GM21723 (cell line): Measurements from ENCODE around the gene C2.

ENCODE experiments used
- ATAC-seq: cut with Tn5 transposase; IDR thresholded peaks from one replicate; pipeline ENCODE4 v1.9.1; 2021; ENCODE audit warnings: mild to moderate bottlenecking, moderate library complexity; ENCODE audit not compliant: unreplicated experiment

C2 gene

GRCh38 chr6:31952890-31953289 lies 25.4 kb downstream of the C2 start:
- ATAC-seq = no peak

- ATAC-seq = no peak
Measured at GRCh38 chr6:31954511-31954910, 27.0 kb downstream of the C2 start.

GRCh38 chr6:31956796-31957195 lies 29.3 kb downstream of the C2 start:
- ATAC-seq = no peak

- ATAC-seq = no peak
Measured at GRCh38 chr6:31958412-31958740, 30.9 kb downstream of the C2 start.

- ATAC-seq = peak; percentile 95
Measured at GRCh38 chr6:31958741-31959739, 31.5 kb downstream of the C2 start, which contains the start of the genes NELFE and SKIC2. TSS of gene NELFE (minus strand) at chr6:31958971. CDS start at chr6:31958446, 525 bp downstream. TSS of gene SKIC2 (plus strand) at chr6:31959175. CDS start at chr6:31959193, 18 bp downstream.

- ATAC-seq = no peak
Measured at GRCh38 chr6:31961616-31962015, 34.1 kb downstream of the C2 start.

- no peak for ATAC-seq
Measured at GRCh38 chr6:31963921-31964320, 36.4 kb downstream of the C2 start.

GRCh38 chr6:31965700-31966099 lies 38.2 kb downstream of the C2 start:
- ATAC-seq = no peak

GRCh38 chr6:31966506-31966905 lies 39.0 kb downstream of the C2 start:
- no peak for ATAC-seq

GRCh38 chr6:31966997-31967925 lies 39.7 kb downstream of the C2 start:
- ATAC-seq = no peak

GRCh38 chr6:31967926-31968320 lies 40.4 kb downstream of the C2 start:
- no peak for ATAC-seq

- ATAC-seq = no peak
Measured at GRCh38 chr6:31968326-31968725, 40.8 kb downstream of the C2 start.

GRCh38 chr6:31968791-31969711 lies 41.5 kb downstream of the C2 start:
- no peak for ATAC-seq

GRCh38 chr6:31969712-31970603 lies 42.4 kb downstream of the C2 start:
- no peak for ATAC-seq

- ATAC-seq = no peak
Measured at GRCh38 chr6:31970604-31971271, 43.2 kb downstream of the C2 start.

- ATAC-seq = no peak
Measured at GRCh38 chr6:31971279-31971992, 43.9 kb downstream of the C2 start.

- peak; percentile 82 for ATAC-seq
Measured at GRCh38 chr6:31971993-31972708, 44.6 kb downstream of the C2 start, which contains the start of gene DXO. TSS of gene DXO (minus strand) at chr6:31972138. CDS start at chr6:31971675, 463 bp downstream.
